PC-9 (cell line): ENCODE data around the gene GPR108.
"Not testable (repeated sequence)": the region's sequence is repeated elsewhere in the genome, so short reads cannot be mapped to it uniquely, and the experiment has no call there.

ENCODE experiments used
- CTCF ChIP-seq: fragments of 200-600 bp; sonication (generic); conservative IDR thresholded peaks from 2 replicates; pipeline ENCODE4 v1.6.1; 2017; ENCODE audit warnings: mixed run types, antibody characterized with exemption, mild to moderate bottlenecking, moderate library complexity
- EZH2 ChIP-seq: fragments of 200-600 bp; sonication (generic); IDR thresholded peaks from 2 replicates; pipeline ENCODE4 v1.8.0; 2017; ENCODE audit warnings: antibody characterized with exemption, low read depth

DNA sequence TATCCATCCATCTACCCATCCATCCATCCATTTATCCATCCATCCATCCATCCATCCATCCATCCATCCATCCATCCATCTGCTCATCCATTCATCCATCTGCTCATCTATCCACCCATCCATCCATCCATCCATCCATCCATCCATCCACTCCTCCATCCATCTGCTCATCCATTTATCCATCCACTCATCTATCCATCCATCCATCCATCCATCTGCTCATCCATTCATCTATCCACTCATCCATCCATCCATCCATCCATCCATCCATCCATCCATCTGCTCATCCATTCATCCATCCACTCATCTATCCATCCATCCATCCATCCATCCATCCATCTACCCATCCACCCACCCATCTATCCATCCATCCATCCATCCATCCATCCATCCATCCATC, 38.7 kb upstream of the GPR108 start:
- TF ChIP-seq CTCF, EZH2: not testable (repeated sequence)
